ENCODE data around the gene PRDX1. TPM values are rescaled to one million over a fixed set of nuclear protein-coding genes. Genes with fewer than 3 reads are reported as not detected.

PRDX1 gene
- total and polyA plus RNA-seq, 2 of the 13 experiments (the other 11 are each of a cell fraction or from before 2014, with no cell fraction given), result 761 to 1,898 TPM

- peak; percentile 97 for TF ChIP-seq ZFP37 (CRISPR knock-in tag; IDR thresholded peaks at IDR 0.05; ENCODE audit: borderline replicate concordance)
- TF ChIP-seq ZSCAN25 (CRISPR knock-in tag; IDR thresholded peaks at IDR 0.05), result peak; percentile 48; the same call in 1 of the 2 replicates
- peak; percentile 100 for TF ChIP-seq ZBTB38 (CRISPR knock-in tag; IDR thresholded peaks at IDR 0.05)
- peak; percentile 91 for TF ChIP-seq IRF2 (CRISPR knock-in tag; IDR thresholded peaks at IDR 0.05)
- no peak; the same call in 1 of the 2 replicates for TF ChIP-seq ZSCAN20 (CRISPR knock-in tag; IDR thresholded peaks at IDR 0.05; ENCODE audit: borderline replicate concordance)
- peak; percentile 97 for TF ChIP-seq ZSCAN9 (CRISPR knock-in tag; IDR thresholded peaks at IDR 0.05; ENCODE audit: borderline replicate concordance)
- TF ChIP-seq TGIF2 (CRISPR knock-in tag; IDR thresholded peaks at IDR 0.05), result peak; percentile 97
- TF ChIP-seq CCAR2 (optimal IDR thresholded peaks at IDR 0.05; ENCODE audit: low read depth, low read length), result no peak
- no peak; the same call in 1 of the 2 replicates for TF ChIP-seq ZNF468 (CRISPR knock-in tag; IDR thresholded peaks at IDR 0.05)
- peak; percentile 70; the same call in 1 of the 2 replicates for TF ChIP-seq ZNF710 (CRISPR knock-in tag; IDR thresholded peaks at IDR 0.05; ENCODE audit: borderline replicate concordance)
- TF ChIP-seq NCOR1 (IDR thresholded peaks at IDR 0.05; ENCODE audit: borderline replicate concordance, low read length), result peak; percentile 61; the same call in 1 of the 2 replicates
- TF ChIP-seq ZBTB7B (CRISPR knock-in tag; IDR thresholded peaks at IDR 0.05), result peak; percentile 57; the same call in 1 of the 2 replicates
- TF ChIP-seq ZNF558 (CRISPR knock-in tag; IDR thresholded peaks at IDR 0.05; ENCODE audit: borderline replicate concordance), result peak; percentile 85; the same call in 1 of the 2 replicates
- peak; percentile 90 for TF ChIP-seq SALL2 (CRISPR knock-in tag; IDR thresholded peaks at IDR 0.05)
- TF ChIP-seq ZNF280B (CRISPR knock-in tag; IDR thresholded peaks at IDR 0.05; ENCODE audit: borderline replicate concordance), result peak; percentile 92
- TF ChIP-seq ATF1 (CRISPR knock-in tag; IDR thresholded peaks at IDR 0.05), result no peak
- TF ChIP-seq EZH2 (conservative IDR thresholded peaks at IDR 0.05; ENCODE audit: low read depth, low read length), result no peak
- peak; percentile 92; the same call in 1 of the 2 replicates for TF ChIP-seq ATF5 (CRISPR knock-in tag; IDR thresholded peaks at IDR 0.05; ENCODE audit: low read depth)
- peak; percentile 76 for TF ChIP-seq NR1H2 (CRISPR knock-in tag; IDR thresholded peaks at IDR 0.05; ENCODE audit: borderline replicate concordance, low read depth)
- TF ChIP-seq BRF2 (CRISPR knock-in tag; IDR thresholded peaks at IDR 0.05), result peak; percentile 64; the same call in 1 of the 2 replicates
- TF ChIP-seq ZNF343 (CRISPR knock-in tag; IDR thresholded peaks at IDR 0.05), result peak; percentile 92
- no peak for TF ChIP-seq ZNF570 (CRISPR knock-in tag; IDR thresholded peaks at IDR 0.05; ENCODE audit: borderline replicate concordance)
- peak; percentile 98 for TF ChIP-seq ZNF235 (CRISPR knock-in tag; IDR thresholded peaks at IDR 0.05; ENCODE audit: borderline replicate concordance)
- peak; percentile 98 for TF ChIP-seq DNMT3B (CRISPR knock-in tag; conservative IDR thresholded peaks at IDR 0.05)
These were observed at the start of gene PRDX1 (continued) for GRCh38 chr1:45521413-45522323.

All from HepG2 (cell line).